Left ventricle myocardium inferior (tissue), 1 donor: ENCODE data around the gene CFAP97D1. TPM values are rescaled to one million over a fixed set of nuclear protein-coding genes. Genes with fewer than 3 reads are reported as not detected.

ENCODE experiments used
- DNase-seq: peaks from one replicate; pipeline ENCODE4 v3.0.0-alpha.2; 2020
- H3K27ac ChIP-seq: fragments of 200-600 bp; replicated peaks from 2 replicates; pipeline ENCODE4 v1.8.0; 2021
- H3K27me3 ChIP-seq: fragments of 200-600 bp; 2 replicates; pipeline ENCODE4 v1.8.0; 2021; ENCODE audit warnings: low read depth
- H3K36me3 ChIP-seq: fragments of 200-600 bp; 2 replicates; pipeline ENCODE4 v1.8.0; 2021
- H3K4me1 ChIP-seq: fragments of 200-600 bp; 2 replicates; pipeline ENCODE4 v1.8.0; 2021
- H3K4me3 ChIP-seq: fragments of 200-600 bp; 2 replicates; pipeline ENCODE4 v1.8.0; 2021; ENCODE audit warnings: mild to moderate bottlenecking, moderate library complexity
- H3K9me3 ChIP-seq: fragments of 200-600 bp; replicated peaks from 2 replicates; pipeline ENCODE4 v1.8.0; 2021
- intact Hi-C: fragments of 100-400 bp; cut with micrococcal nuclease; formaldehyde crosslinking; loops from one replicate; pipeline ENCODE4 v1.11.0; 2022
- total RNA-seq: library from RNA; stranded (reverse); fragmentation: NEBNext Ultra II Directional; extraction: Animal tissue kit (Norgen Biotek cat#: 25700); gene quantifications from one replicate; pipeline ENCODE4 v1.2.1, GENCODE V29; 2021
- TF ChIP-seq, protein P1 (sequence below): fragments of 200-600 bp; IDR thresholded peaks from 2 replicates; pipeline ENCODE4 v1.8.0; 2021; ENCODE audit warnings: antibody characterized with exemption, mild to moderate bottlenecking, borderline replicate concordance
- donor health status: DM: no; HTN: yes; CAD: no; lungs with severe emphysema.

Gene CFAP97D1
- total RNA-seq, 1 donor from 2014 or later = 0.05 TPM

DNA sequence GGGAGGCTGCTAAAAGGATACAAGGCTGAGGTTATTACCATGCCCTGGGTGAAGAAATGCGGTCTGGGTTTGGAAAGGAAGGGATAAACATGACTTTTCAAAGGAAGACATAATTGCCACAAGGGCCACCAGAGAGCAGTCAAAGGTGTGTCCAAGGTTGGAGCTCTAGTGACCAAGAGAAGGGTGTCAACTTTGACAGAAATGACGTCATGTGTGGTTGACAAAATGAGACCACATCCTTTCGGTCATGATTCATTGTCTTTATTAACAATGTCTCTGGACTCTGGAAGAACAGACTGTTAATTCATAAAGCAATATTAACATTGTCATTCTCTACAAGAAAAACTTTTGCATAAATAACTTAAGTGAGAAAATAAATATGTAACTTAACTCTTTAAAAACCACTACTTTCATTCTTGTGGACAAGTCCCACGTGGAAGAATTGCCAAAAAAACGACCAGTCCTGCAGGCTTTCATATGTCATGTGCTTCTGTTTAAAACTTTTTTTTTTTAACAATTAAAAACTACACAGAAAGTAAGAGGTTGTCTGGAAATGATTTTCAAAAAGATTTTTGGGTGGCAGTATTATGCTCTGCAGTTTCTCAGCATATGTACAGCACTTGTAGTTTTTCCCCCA is 26.6 kb upstream of the CFAP97D1 start:
- H3K9me3 ChIP-seq = no peaks in the 10 kb centered on the region
- intact Hi-C loops = no loop called here
- H3K27me3 ChIP-seq = peaks cover 43% of the 10 kb centered on the region
- peaks cover 10% of the 10 kb centered on the region for H3K4me1 ChIP-seq
- no peaks in the 10 kb centered on the region for H3K36me3 ChIP-seq
- no peak overlapping the region for H3K27ac ChIP-seq
- TF ChIP-seq, protein P1, sequence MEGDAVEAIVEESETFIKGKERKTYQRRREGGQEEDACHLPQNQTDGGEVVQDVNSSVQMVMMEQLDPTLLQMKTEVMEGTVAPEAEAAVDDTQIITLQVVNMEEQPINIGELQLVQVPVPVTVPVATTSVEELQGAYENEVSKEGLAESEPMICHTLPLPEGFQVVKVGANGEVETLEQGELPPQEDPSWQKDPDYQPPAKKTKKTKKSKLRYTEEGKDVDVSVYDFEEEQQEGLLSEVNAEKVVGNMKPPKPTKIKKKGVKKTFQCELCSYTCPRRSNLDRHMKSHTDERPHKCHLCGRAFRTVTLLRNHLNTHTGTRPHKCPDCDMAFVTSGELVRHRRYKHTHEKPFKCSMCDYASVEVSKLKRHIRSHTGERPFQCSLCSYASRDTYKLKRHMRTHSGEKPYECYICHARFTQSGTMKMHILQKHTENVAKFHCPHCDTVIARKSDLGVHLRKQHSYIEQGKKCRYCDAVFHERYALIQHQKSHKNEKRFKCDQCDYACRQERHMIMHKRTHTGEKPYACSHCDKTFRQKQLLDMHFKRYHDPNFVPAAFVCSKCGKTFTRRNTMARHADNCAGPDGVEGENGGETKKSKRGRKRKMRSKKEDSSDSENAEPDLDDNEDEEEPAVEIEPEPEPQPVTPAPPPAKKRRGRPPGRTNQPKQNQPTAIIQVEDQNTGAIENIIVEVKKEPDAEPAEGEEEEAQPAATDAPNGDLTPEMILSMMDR = no peak
- no peak for DNase-seq
- H3K4me3 ChIP-seq = no peak overlapping the region

DNA sequence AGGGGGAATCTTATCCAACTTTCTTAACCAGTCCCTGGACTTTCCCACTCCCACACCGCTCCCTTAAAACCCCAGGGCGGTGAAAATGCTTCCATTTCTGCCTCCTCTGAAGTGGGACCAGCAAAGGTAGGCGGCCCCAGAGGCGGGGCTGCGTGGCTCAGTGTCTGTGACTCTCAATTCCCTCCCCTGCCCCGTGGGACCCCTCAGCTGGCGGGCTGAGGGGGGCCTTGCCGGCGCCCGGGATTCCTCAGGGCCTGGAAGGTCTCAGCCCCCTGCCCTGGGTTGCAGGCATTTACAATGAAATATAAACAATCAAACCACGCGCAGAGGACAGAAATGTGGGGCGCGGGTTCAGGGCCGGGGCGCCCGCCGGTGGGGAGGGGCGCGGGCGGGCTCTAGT is 25.3 kb upstream of the CFAP97D1 start:
- intact Hi-C loops = no loop called here
- peaks cover 46% of the 10 kb centered on the region for H3K27me3 ChIP-seq
- H3K4me3 ChIP-seq = peak overlapping the region; percentile 53

DNA sequence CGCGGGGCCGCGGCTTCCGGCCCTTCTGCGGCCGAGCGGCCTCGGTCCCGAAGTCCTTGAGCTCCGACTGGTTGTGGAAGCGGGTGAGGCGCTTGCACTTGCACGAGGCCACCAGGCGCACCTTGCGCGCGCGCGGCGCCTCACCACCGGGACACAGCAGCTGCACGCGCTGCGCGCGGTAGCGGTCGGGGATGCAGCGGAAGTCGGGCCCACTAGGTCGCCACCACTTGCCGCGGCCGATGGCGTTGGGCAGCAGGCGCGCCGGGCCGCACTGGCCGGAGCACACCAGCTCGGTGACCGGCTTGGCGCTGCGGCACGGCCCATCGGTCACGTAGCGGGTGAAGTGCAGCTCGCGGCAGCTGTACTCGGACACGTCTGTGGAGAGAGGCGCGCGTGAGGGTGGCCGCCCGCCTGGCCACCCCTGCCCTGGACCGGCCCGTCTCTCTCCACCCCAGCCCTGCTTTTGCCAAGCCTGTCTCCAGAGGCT is 24.8 kb upstream of the CFAP97D1 start:
- DNase-seq = no peak
- Histone ChIP-seq H3K4me1 (peaks cover 10% of the 10 kb centered on the region), H3K27me3 (peaks cover 46% of the 10 kb centered on the region), H3K27ac (no peak overlapping the region), H3K9me3 (no peaks in the 10 kb centered on the region), H3K4me3 (peak overlapping the region; percentile 53), H3K36me3 (no peaks in the 10 kb centered on the region)
- TF ChIP-seq, protein P1 = peak; percentile 18
- intact Hi-C loops = no loop called here

More for the DNA sequence above, 25.3 kb upstream of the CFAP97D1 start:
- no peaks in the 10 kb centered on the region for H3K9me3 ChIP-seq
- TF ChIP-seq, protein P1 = no peak
- no peaks in the 10 kb centered on the region for H3K36me3 ChIP-seq
- no peak overlapping the region for H3K27ac ChIP-seq
- H3K4me1 ChIP-seq = peaks cover 10% of the 10 kb centered on the region
- DNase-seq = no peak

DNA sequence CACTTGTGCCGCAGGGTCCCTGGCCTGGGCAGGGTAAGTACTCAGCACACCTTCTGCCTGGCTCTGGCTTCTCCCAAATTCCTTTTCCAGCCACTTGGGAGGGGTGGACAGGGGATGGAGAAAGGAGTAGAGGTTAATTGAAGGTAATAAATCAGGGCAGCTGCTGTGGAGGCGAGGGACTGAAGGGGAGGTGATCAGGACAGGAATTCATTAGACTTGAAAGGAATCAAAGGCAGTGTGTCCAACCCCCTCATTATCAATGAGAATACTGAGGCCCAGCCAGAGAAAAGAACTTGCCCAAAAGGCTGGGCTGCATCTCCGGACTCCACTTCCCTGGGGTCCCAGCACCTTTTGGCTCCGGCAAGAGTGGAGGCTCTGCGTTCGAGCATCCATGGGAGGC is 24.0 kb upstream of the CFAP97D1 start:
- Histone ChIP-seq H3K27me3 (peaks cover 46% of the 10 kb centered on the region), H3K4me1 (peaks cover 13% of the 10 kb centered on the region), H3K4me3 (no peak overlapping the region), H3K27ac (no peak overlapping the region), H3K9me3 (no peaks in the 10 kb centered on the region), H3K36me3 (no peaks in the 10 kb centered on the region)
- TF ChIP-seq, protein P1 = no peak
- no peak for DNase-seq
- intact Hi-C loops = no loop called here

DNA sequence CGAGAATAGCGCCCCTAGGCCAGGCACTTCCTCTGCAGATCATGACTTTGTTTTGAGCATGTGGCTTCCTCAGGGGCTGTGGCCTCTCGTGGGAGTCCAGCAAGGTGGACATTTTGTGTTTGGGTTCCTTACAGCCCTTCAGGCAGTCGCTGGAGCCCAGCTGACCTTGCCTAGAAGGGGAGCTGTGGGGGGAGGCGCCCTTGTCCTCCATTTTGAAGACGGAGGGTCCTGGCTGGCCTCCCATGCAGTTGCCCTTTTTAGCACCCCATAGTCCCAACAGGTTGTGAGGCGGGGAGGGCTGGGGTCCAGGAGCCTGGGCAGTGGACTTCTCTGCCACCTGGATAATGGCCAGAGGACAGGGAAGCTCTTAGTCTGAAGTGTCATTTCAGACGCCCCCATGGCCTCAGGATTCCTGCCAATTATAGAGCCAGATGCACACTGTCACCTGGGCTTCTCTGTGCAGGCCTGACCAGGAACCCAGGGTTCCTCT is 23.0 kb upstream of the CFAP97D1 start:
- Histone ChIP-seq H3K4me1 (peaks cover 13% of the 10 kb centered on the region), H3K36me3 (no peaks in the 10 kb centered on the region), H3K27ac (no peak overlapping the region), H3K9me3 (no peaks in the 10 kb centered on the region), H3K27me3 (peaks cover 46% of the 10 kb centered on the region), H3K4me3 (no peak overlapping the region)
- DNase-seq = no peak
- TF ChIP-seq, protein P1 = no peak
- intact Hi-C loops = no loop called here
